Heart left ventricle (tissue), 13 donors: ENCODE data around the gene UBE2V1.

Experiments
- CTCF ChIP-seq, 12 donors: fragments of 200-600 bp; sonication (generic) in 4 of 12; IDR thresholded peaks; one replicate each; pipeline versions ENCODE4 v1.5.0 to v1.8.0; 2018 to 2022; ENCODE audit warnings: antibody characterized with exemption in 12 of 12, mild to moderate bottlenecking in 5 of 12
- POLR2A ChIP-seq, 2 donors: fragments of 450-650 bp; IDR thresholded peaks; one replicate each; pipeline ENCODE4 v1.6.1; 2017; ENCODE audit warnings: antibody characterized with exemption in 2 of 2, mild to moderate bottlenecking in 2 of 2, moderate library complexity in 2 of 2
- donor health status: ischemic (EF 13 %, LVEDD 7.1; RV severe dilation, severe dysfunction).
- donor health status: DM: no; HTN: yes; CAD: no.
- donor health status: DM: no; HTN: no; CAD: no.
- donor health status: ischemic (EF 25% LVEDD 6.9; RV normal size, moderate dysfunction).
- donor health status: ischemic (EF 25% LVEDD 5.7; RV mildly dilated, moderate dysfunction).
- donor health status: ischemic (EF 35%, LVEDD 5.7; RV mildly dilated, moderate dysfunction).
- donor health status: nonischemic (EF 11% LVEDD 7.7; RV severe dilation, severe dysfunction).
- donor health status: DM: yes; HTN: yes; CAD: no.
- donor health status: PGD.
- donor health status: ischemic (EF 29% LVEDD 5.4; RV normal size, mild dysfunction).
- donor health status: nonischemic (EF 23%, LVEDD 6.1; RV moderate dilation, normal function).

GRCh38 chr20:50107796-50108331, 5.1 kb downstream of the UBE2V1 start:
- no peak for TF ChIP-seq POLR2A (IDR thresholded peaks at IDR 0.05)
- TF ChIP-seq CTCF (IDR thresholded peaks at IDR 0.05), result no peak
